GM19351 (cell line): Measurements from ENCODE around the gene FLVCR2.
"Not testable (repeated sequence)": the region's sequence is repeated elsewhere in the genome, so short reads cannot be mapped to it uniquely, and the experiment has no call there.

Experiments used
- ATAC-seq: cut with Tn5 transposase; IDR thresholded peaks from one replicate; pipeline ENCODE4 v1.9.1; 2021; ENCODE audit warnings: mild to moderate bottlenecking, moderate library complexity; ENCODE audit not compliant: unreplicated experiment

The FLVCR2 gene

GRCh38 chr14:75591331-75591946 lies 13.0 kb downstream of the FLVCR2 start:
- no peak for ATAC-seq

- ATAC-seq = no peak
These were observed 13.7 kb downstream of the FLVCR2 start for GRCh38 chr14:75591987-75592575.

- ATAC-seq = no peak
These were observed 16.8 kb downstream of the FLVCR2 start for GRCh38 chr14:75595226-75595625.

- no peak for ATAC-seq
These were observed 18.7 kb downstream of the FLVCR2 start for GRCh38 chr14:75597149-75597548.

- ATAC-seq = not testable (repeated sequence)
These were observed 21.7 kb downstream of the FLVCR2 start for GRCh38 chr14:75600100-75600499.

- not testable (repeated sequence) for ATAC-seq
These were observed 22.6 kb downstream of the FLVCR2 start for GRCh38 chr14:75601061-75601460.

- ATAC-seq = no peak
These were observed 24.1 kb downstream of the FLVCR2 start for GRCh38 chr14:75602503-75602902.

- no peak for ATAC-seq
These were observed 26.8 kb downstream of the FLVCR2 start for GRCh38 chr14:75604979-75605851.

GRCh38 chr14:75605916-75606315 lies 27.5 kb downstream of the FLVCR2 start:
- no peak for ATAC-seq

- ATAC-seq = no peak
These were observed 28.6 kb downstream of the FLVCR2 start for GRCh38 chr14:75607044-75607443.

- no peak for ATAC-seq
These were observed 29.6 kb downstream of the FLVCR2 start for GRCh38 chr14:75607842-75608640.

GRCh38 chr14:75609116-75609515 lies 30.7 kb downstream of the FLVCR2 start:
- ATAC-seq = no peak

- ATAC-seq = no peak
These were observed 31.4 kb downstream of the FLVCR2 start for GRCh38 chr14:75609606-75610475.

- no peak for ATAC-seq
These were observed 32.4 kb downstream of the FLVCR2 start for GRCh38 chr14:75610834-75611233.

- ATAC-seq = no peak
These were observed 33.7 kb downstream of the FLVCR2 start for GRCh38 chr14:75612157-75612556.

- no peak for ATAC-seq
These were observed 35.8 kb downstream of the FLVCR2 start for GRCh38 chr14:75614179-75614578.

- no peak for ATAC-seq
These were observed 36.8 kb downstream of the FLVCR2 start for GRCh38 chr14:75615200-75615599.

- no peak for ATAC-seq
These were observed 41.1 kb downstream of the FLVCR2 start for GRCh38 chr14:75619548-75619947.

GRCh38 chr14:75625034-75625433 lies 46.6 kb downstream of the FLVCR2 start:
- no peak for ATAC-seq

GRCh38 chr14:75626396-75626795 lies 48.0 kb downstream of the FLVCR2 start:
- ATAC-seq = no peak
